Endothelial cell (in vitro differentiated cells): ENCODE results near the gene CIT. TPM values are rescaled to one million over a fixed set of nuclear protein-coding genes. Genes with fewer than 3 reads are reported as not detected.

Experiments
- DNase-seq: peaks from one replicate; pipeline ENCODE4 v3.0.0; 2021; ENCODE audit warnings: low spot score
- H3K27ac Mint-ChIP-seq: one replicate; pipeline ENCODE4 v1.8.0; 2021; ENCODE audit warnings: mixed read lengths, inconsistent platforms; ENCODE audit not compliant: unreplicated experiment
- H3K27me3 Mint-ChIP-seq: one replicate; pipeline ENCODE4 v1.8.0; 2021; ENCODE audit warnings: mild to moderate bottlenecking, moderate library complexity, mixed read lengths, inconsistent platforms; ENCODE audit not compliant: unreplicated experiment
- H3K36me3 Mint-ChIP-seq: one replicate; pipeline ENCODE4 v1.8.0; 2021; ENCODE audit warnings: mild to moderate bottlenecking, low read depth, mixed read lengths, inconsistent platforms; ENCODE audit not compliant: unreplicated experiment
- H3K4me1 Mint-ChIP-seq: one replicate; pipeline ENCODE4 v1.8.0; 2021; ENCODE audit warnings: mild to moderate bottlenecking, mixed read lengths, inconsistent platforms; ENCODE audit not compliant: unreplicated experiment
- H3K4me3 Mint-ChIP-seq: one replicate; pipeline ENCODE4 v1.8.0; 2021; ENCODE audit warnings: mild to moderate bottlenecking, mixed read lengths, inconsistent platforms; ENCODE audit not compliant: unreplicated experiment
- H3K9me3 Mint-ChIP-seq: one replicate; pipeline ENCODE4 v1.8.0; 2021; ENCODE audit warnings: mixed read lengths, inconsistent platforms; ENCODE audit not compliant: unreplicated experiment
- CTCF ChIP-seq: fragments of 200-600 bp; sonication (generic); IDR thresholded peaks from one replicate; pipeline ENCODE4 v1.5.0; 2021; ENCODE audit warnings: antibody characterized with exemption; ENCODE audit not compliant: unreplicated experiment
- total RNA-seq: library from RNA; stranded (reverse); fragmentation: NEBNext Ultra II Directional; extraction: Animal tissue kit (Norgen Biotek cat#: 25700); gene quantifications from one replicate; pipeline ENCODE4 v1.2.1, GENCODE V29; 2021; ENCODE audit not compliant: unreplicated experiment

The CIT gene
- total RNA-seq, 1 donor from 2014 or later = 14.4 TPM

DNA sequence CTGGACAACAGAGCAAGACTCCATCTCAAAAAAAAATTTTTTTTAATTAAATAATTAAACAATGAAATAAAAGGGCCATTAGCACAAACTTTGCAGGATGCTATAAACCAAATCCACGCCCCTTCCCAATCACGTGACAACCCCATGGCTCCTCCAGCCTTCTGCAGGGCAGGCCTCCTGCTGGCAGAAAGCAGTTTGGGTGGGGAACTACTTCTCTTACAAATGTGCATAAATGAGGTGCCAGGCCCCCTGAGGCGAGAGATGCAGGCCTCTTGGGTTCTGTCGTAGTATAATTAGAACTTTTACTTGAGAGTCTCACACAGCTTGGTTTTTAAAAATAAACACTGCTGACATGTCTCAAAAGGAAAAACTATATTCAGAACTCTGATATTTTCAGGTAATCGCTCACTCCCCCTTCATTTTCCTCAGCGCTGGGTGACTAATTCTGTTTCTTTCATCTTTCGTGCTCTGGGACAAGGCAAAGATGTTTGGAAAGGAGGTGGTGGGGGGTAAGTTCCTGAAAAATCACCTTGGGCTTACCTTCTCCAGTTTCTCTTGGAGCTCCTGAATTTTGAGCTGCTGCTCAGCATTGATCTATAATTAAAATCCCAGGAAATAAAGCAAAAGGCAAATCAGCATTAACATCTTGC is 101.7 kb downstream of the CIT start:
- H3K27me3 Mint-ChIP-seq = no peaks in the 10 kb centered on the region
- DNase-seq = no peak
- H3K36me3 Mint-ChIP-seq = peaks cover 4% of the 10 kb centered on the region
- H3K4me3 Mint-ChIP-seq = no peak overlapping the region
- no peaks in the 10 kb centered on the region for H3K9me3 Mint-ChIP-seq
- TF ChIP-seq CTCF = no peak
- no peak overlapping the region for H3K27ac Mint-ChIP-seq
- no peaks in the 10 kb centered on the region for H3K4me1 Mint-ChIP-seq

GRCh38 chr12:119772431-119772830 is 104.7 kb downstream of the CIT start:
- no peaks in the 10 kb centered on the region for H3K27me3 Mint-ChIP-seq
- peaks cover 4% of the 10 kb centered on the region for H3K36me3 Mint-ChIP-seq
- no peaks in the 10 kb centered on the region for H3K9me3 Mint-ChIP-seq
- H3K4me1 Mint-ChIP-seq = no peaks in the 10 kb centered on the region
- no peak overlapping the region for H3K27ac Mint-ChIP-seq
- TF ChIP-seq CTCF = no peak
- no peak for DNase-seq
- H3K4me3 Mint-ChIP-seq = no peak overlapping the region

GRCh38 chr12:119770146-119770545 is 107.0 kb downstream of the CIT start:
- DNase-seq = no peak
- no peak overlapping the region for H3K27ac Mint-ChIP-seq
- H3K27me3 Mint-ChIP-seq = no peaks in the 10 kb centered on the region
- no peaks in the 10 kb centered on the region for H3K4me1 Mint-ChIP-seq
- H3K36me3 Mint-ChIP-seq = peaks cover 4% of the 10 kb centered on the region
- TF ChIP-seq CTCF = no peak
- no peak overlapping the region for H3K4me3 Mint-ChIP-seq
- H3K9me3 Mint-ChIP-seq = no peaks in the 10 kb centered on the region

- Mint-ChIP-seq H3K36me3 (peaks cover 11% of the 10 kb centered on the region), H3K9me3 (no peaks in the 10 kb centered on the region), H3K4me3 (no peak overlapping the region), H3K4me1 (no peaks in the 10 kb centered on the region), H3K27me3 (no peaks in the 10 kb centered on the region), H3K27ac (no peak overlapping the region)
- DNase-seq = no peak
- TF ChIP-seq CTCF = no peak
These were observed 114.5 kb downstream of the CIT start for GRCh38 chr12:119762619-119763018.

DNA sequence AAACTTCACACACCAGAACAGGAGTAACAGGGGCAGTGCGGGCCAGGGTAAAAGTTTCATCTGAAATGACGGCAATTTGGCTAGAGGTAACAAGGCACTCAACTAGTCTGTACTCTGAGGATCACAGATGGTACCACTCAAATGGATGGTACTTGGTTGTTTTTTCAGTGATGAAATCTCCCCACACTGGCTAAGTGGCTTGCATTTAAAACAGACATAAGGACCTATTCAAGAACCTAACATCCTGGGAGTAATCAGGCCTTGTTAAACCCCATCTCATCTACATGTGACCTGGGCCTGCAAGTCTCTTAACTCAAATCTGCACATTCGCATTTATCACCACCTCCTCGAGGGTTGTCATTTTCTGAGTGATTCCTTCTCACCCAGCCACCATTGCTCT is 118.4 kb downstream of the CIT start:
- H3K9me3 Mint-ChIP-seq = no peaks in the 10 kb centered on the region
- no peaks in the 10 kb centered on the region for H3K4me1 Mint-ChIP-seq
- H3K36me3 Mint-ChIP-seq = peaks cover 22% of the 10 kb centered on the region
- no peak for TF ChIP-seq CTCF
- DNase-seq = no peak
- no peak overlapping the region for H3K27ac Mint-ChIP-seq
- no peak overlapping the region for H3K4me3 Mint-ChIP-seq
- peaks cover 3% of the 10 kb centered on the region for H3K27me3 Mint-ChIP-seq
